Measurements from ENCODE around the gene SLC44A1. TPM values are rescaled to one million over a fixed set of nuclear protein-coding genes. Genes with fewer than 3 reads are reported as not detected.
"Not testable (repeated sequence)": the region's sequence is repeated elsewhere in the genome, so short reads cannot be mapped to it uniquely, and the experiment has no call there.

Gene SLC44A1
- total RNA-seq, 2 experiments from 2014 or later, result 26.6 to 71.6 TPM

DNA sequence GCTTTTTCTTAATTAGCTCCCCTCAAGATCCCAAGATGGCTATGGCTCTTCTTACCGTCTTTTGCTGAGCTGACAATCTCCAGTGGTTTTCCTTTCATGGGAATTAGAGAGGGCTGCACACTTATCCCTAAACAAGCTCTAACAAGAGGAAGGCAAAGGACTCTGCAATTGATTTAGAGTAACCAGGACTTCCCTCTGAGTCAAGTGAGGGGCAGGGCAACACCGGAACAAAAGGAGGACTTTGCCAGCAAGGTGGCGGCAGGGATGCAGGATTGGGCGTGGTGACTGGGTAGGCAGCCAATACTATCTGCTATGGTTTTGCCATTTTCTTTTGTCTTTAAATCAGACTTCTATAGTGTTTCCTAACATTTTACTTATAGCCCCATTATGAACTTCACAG lies 9.8 kb downstream of the SLC44A1 start:
- no peaks in the 10 kb centered on the region for H3K36me3 ChIP-seq (ENCODE audit: insufficient read depth, low read length)
- H3K27ac ChIP-seq (ENCODE audit: low read depth, low read length, poor library complexity, severe bottlenecking), result no peak overlapping the region
- H2AFZ ChIP-seq (ENCODE audit: low read length), result no peak overlapping the region
- no TSS peak for BruUV-seq (replicated peaks)
- H3K4me2 ChIP-seq (ENCODE audit: low read length), result peak overlapping the region; percentile 39; the same call in 1 of the 2 replicates
- ChIA-PET POLR2A (interaction anchor here (0.7 to 4.3 kb wide), 19 partner anchors 8 to 507 kb away, joined by 3 to 32 read pairs (median 4); partner anchors contain the start of genes NIPSNAP3A and SLC44A1), CTCF (ENCODE audit: unreplicated experiment) (no interaction called here)
- TF ChIP-seq, protein P1, sequence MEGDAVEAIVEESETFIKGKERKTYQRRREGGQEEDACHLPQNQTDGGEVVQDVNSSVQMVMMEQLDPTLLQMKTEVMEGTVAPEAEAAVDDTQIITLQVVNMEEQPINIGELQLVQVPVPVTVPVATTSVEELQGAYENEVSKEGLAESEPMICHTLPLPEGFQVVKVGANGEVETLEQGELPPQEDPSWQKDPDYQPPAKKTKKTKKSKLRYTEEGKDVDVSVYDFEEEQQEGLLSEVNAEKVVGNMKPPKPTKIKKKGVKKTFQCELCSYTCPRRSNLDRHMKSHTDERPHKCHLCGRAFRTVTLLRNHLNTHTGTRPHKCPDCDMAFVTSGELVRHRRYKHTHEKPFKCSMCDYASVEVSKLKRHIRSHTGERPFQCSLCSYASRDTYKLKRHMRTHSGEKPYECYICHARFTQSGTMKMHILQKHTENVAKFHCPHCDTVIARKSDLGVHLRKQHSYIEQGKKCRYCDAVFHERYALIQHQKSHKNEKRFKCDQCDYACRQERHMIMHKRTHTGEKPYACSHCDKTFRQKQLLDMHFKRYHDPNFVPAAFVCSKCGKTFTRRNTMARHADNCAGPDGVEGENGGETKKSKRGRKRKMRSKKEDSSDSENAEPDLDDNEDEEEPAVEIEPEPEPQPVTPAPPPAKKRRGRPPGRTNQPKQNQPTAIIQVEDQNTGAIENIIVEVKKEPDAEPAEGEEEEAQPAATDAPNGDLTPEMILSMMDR (conservative IDR thresholded peaks at IDR 0.05; ENCODE audit: low read length), result no peak
- TF ChIP-seq EZH2phosphoT487 (IDR thresholded peaks at IDR 0.05; ENCODE audit: borderline replicate concordance, low read depth, low read length), result no peak
- H3K79me2 ChIP-seq (ENCODE audit: insufficient read depth, low read depth, low read length), result peaks cover 94% of the 10 kb centered on the region
- no peak for DNase-seq (ENCODE audit: low spot score)
- no peaks in the 10 kb centered on the region for H3K9me2 ChIP-seq (ENCODE audit: insufficient read depth, low read length)
- no peaks in the 10 kb centered on the region for H3K9me3 ChIP-seq (ENCODE audit: low read length)
- H4K20me1 ChIP-seq (ENCODE audit: insufficient read depth, low read length), result no peaks in the 10 kb centered on the region
- peaks cover 70% of the 10 kb centered on the region for H3K4me1 ChIP-seq (ENCODE audit: insufficient read depth, low read length, poor library complexity, severe bottlenecking)
- H3K4me3 ChIP-seq (ENCODE audit: low read depth, low read length, poor library complexity, severe bottlenecking), result no peak overlapping the region
- intact Hi-C loops (cut with micrococcal nuclease; ENCODE audit: unreplicated experiment), result no loop called here

DNA sequence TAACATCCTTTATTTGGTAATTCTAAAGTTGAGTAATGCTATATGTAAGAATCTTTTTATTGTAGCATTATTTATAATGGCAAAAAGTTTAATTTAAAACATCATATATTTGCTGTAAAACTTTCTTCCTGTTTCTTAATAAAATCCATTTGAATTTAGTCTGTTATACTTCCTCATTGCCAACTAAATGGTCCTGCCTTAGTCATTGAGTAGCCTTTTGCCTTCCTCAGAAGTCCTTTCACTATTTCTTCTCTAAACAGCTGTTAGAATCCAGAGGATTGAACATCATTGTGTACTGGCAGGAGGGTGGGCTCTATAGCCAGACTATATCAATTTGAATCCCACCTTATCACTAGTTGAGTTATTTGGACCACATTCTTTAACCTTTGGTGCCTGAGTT lies 11.0 kb downstream of the SLC44A1 start:
- ChIA-PET CTCF (ENCODE audit: unreplicated experiment) (no interaction called here), POLR2A (interaction anchor here (0.6 to 4.3 kb wide), 9 partner anchors 9 to 508 kb away, joined by 3 to 32 read pairs (median 5); partner anchors contain the start of genes NIPSNAP3A and SLC44A1)
- BruUV-seq (replicated peaks), result no TSS peak

DNA sequence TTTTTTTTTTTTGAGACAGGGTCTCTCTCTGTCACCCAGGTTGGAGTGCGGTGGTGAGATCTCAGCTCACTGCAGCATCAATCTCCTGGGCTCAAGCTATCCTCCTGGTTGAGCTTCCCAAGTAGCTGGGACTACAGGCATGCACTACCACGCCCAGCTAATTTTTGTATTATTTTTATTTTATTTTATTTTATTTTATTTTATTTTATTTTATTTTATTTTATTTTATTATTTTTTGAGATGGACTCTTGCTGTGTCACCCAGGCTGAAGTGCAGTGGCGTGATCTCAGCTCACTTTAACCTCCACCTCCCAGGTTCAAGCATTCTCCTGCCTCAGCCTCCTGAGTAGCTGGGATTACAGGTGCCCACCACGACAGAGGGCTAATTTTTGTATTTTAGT lies 12.1 kb downstream of the SLC44A1 start:
- H3K27ac ChIP-seq (ENCODE audit: low read depth, low read length, poor library complexity, severe bottlenecking); H3K4me3 ChIP-seq (ENCODE audit: low read depth, low read length, poor library complexity, severe bottlenecking); CTCF ChIA-PET (ENCODE audit: unreplicated experiment); H4K20me1 ChIP-seq (ENCODE audit: insufficient read depth, low read length); H3K36me3 ChIP-seq (ENCODE audit: insufficient read depth, low read length); DNase-seq (ENCODE audit: low spot score); H3K9me2 ChIP-seq (ENCODE audit: insufficient read depth, low read length); H3K9me3 ChIP-seq (ENCODE audit: low read length); H2AFZ ChIP-seq (ENCODE audit: low read length); BruUV-seq (replicated peaks): not testable (repeated sequence)
- H3K4me2 ChIP-seq (ENCODE audit: low read length), result peak overlapping the region; percentile 39
- peaks cover 77% of the 10 kb centered on the region for H3K4me1 ChIP-seq (ENCODE audit: insufficient read depth, low read length, poor library complexity, severe bottlenecking)
- H3K79me2 ChIP-seq (ENCODE audit: insufficient read depth, low read depth, low read length), result peaks cover 94% of the 10 kb centered on the region
- POLR2A ChIA-PET, result interaction anchor here (1.4 to 4.3 kb wide), 3 partner anchors 8 to 17 kb away, joined by 3 to 32 read pairs (median 4); partner anchors contain the start of gene SLC44A1
- intact Hi-C loops (cut with micrococcal nuclease; ENCODE audit: unreplicated experiment), result loop anchor here (5.0 kb wide), 1 partner anchor 76 kb away; no protein-coding TSS in a partner anchor

More for the DNA sequence above, 11.0 kb downstream of the SLC44A1 start:
- H2AFZ ChIP-seq (ENCODE audit: low read length), result no peak overlapping the region
- TF ChIP-seq, protein P1 (conservative IDR thresholded peaks at IDR 0.05; ENCODE audit: low read length), result no peak
- TF ChIP-seq EZH2phosphoT487 (IDR thresholded peaks at IDR 0.05; ENCODE audit: borderline replicate concordance, low read depth, low read length), result no peak
- intact Hi-C loops (cut with micrococcal nuclease; ENCODE audit: unreplicated experiment), result loop anchor here (5.0 kb wide), 1 partner anchor 77 kb away; no protein-coding TSS in a partner anchor
- H3K4me3 ChIP-seq (ENCODE audit: low read depth, low read length, poor library complexity, severe bottlenecking), result no peak overlapping the region
- H3K79me2 ChIP-seq (ENCODE audit: insufficient read depth, low read depth, low read length), result peaks cover 94% of the 10 kb centered on the region
- peaks cover 78% of the 10 kb centered on the region for H3K4me1 ChIP-seq (ENCODE audit: insufficient read depth, low read length, poor library complexity, severe bottlenecking)
- H3K9me2 ChIP-seq (ENCODE audit: insufficient read depth, low read length), result no peaks in the 10 kb centered on the region
- no peak overlapping the region for H3K27ac ChIP-seq (ENCODE audit: low read depth, low read length, poor library complexity, severe bottlenecking)
- DNase-seq (ENCODE audit: low spot score), result peak; percentile 22
- peak overlapping the region; percentile 39 for H3K4me2 ChIP-seq (ENCODE audit: low read length)
- no peaks in the 10 kb centered on the region for H3K36me3 ChIP-seq (ENCODE audit: insufficient read depth, low read length)
- no peaks in the 10 kb centered on the region for H3K9me3 ChIP-seq (ENCODE audit: low read length)
- no peaks in the 10 kb centered on the region for H4K20me1 ChIP-seq (ENCODE audit: insufficient read depth, low read length)

All from OCI-LY7 (cell line).